ENCODE data around the gene ADISSP.

The ADISSP gene

GRCh38 chr20:3705491-3705969 lies 62.0 kb downstream of the ADISSP start:
- H3K4me3 ChIP-seq (replicated peaks; ENCODE audit: low read depth, low read length), result no peak overlapping the region
- TF ChIP-seq CTCF (IDR thresholded peaks at IDR 0.05; ENCODE audit: low read length, missing control alignments), result no peak
- no peak for DNase-seq (ENCODE audit: low read depth)

GRCh38 chr20:3704087-3704486 lies 63.5 kb downstream of the ADISSP start:
- no peak for TF ChIP-seq CTCF (IDR thresholded peaks at IDR 0.05; ENCODE audit: low read length, missing control alignments)
- no peak overlapping the region for H3K4me3 ChIP-seq (replicated peaks; ENCODE audit: low read depth, low read length)
- no peak for DNase-seq (ENCODE audit: low read depth)

Data from fibroblast of pulmonary artery (primary cell).